Trophoblast cell (in vitro differentiated cells and primary cell): Measurements from ENCODE around the gene IRS2.

ENCODE experiments used
- DNase-seq, 2 donors: peaks; one replicate each; pipeline ENCODE4 v3.0.0-alpha.2; 2016
- H2AFZ ChIP-seq: 2 replicates; pipeline ENCODE4 v1.6.1; 2013; ENCODE audit warnings: low read length, moderate library complexity, mild to moderate bottlenecking; ENCODE audit not compliant: insufficient read depth, poor library complexity
- H2AK5ac ChIP-seq: 2 replicates; pipeline ENCODE4 v1.6.1; 2013; ENCODE audit warnings: mild to moderate bottlenecking, low read length
- H2BK120ac ChIP-seq: 2 replicates; pipeline ENCODE4 v1.6.1; 2013; ENCODE audit warnings: low read length, mild to moderate bottlenecking, moderate library complexity; ENCODE audit not compliant: insufficient read depth, poor library complexity
- H2BK12ac ChIP-seq: 2 replicates; pipeline ENCODE4 v1.6.1; 2013; ENCODE audit warnings: mild to moderate bottlenecking, low read length, moderate library complexity
- H2BK5ac ChIP-seq: 2 replicates; pipeline ENCODE4 v1.6.1; 2013; ENCODE audit warnings: low read length, low read depth, moderate library complexity, mild to moderate bottlenecking; ENCODE audit not compliant: poor library complexity
- H3K14ac ChIP-seq: 2 replicates; pipeline ENCODE4 v1.6.1; 2013; ENCODE audit warnings: mild to moderate bottlenecking, low read length
- H3K18ac ChIP-seq: 2 replicates; pipeline ENCODE4 v1.6.1; 2013; ENCODE audit warnings: mild to moderate bottlenecking, low read length
- H3K23ac ChIP-seq: 2 replicates; pipeline ENCODE4 v1.6.1; 2013; ENCODE audit warnings: low read length
- H3K27ac ChIP-seq: 2 replicates; pipeline ENCODE4 v1.5.1; 2013; ENCODE audit warnings: low read depth, mild to moderate bottlenecking, inconsistent platforms, low read length, moderate library complexity
- H3K27me3 ChIP-seq: 2 replicates; pipeline ENCODE4 v1.6.1; 2013; ENCODE audit warnings: inconsistent platforms, mild to moderate bottlenecking, low read length, moderate library complexity; ENCODE audit not compliant: insufficient read depth
- H3K36me3 ChIP-seq, 2 experiments: 1 replicate in 1 of 2; 2 replicates in 1 of 2; pipeline ENCODE4 v1.6.1; 2013; ENCODE audit warnings: low read length in 2 of 2, mild to moderate bottlenecking in 2 of 2, moderate library complexity in 1 of 2; ENCODE audit not compliant: insufficient read depth in 2 of 2, control insufficient read depth in 1 of 2
- H3K4ac ChIP-seq: 2 replicates; pipeline ENCODE4 v1.6.1; 2013; ENCODE audit warnings: low read depth, mild to moderate bottlenecking, low read length, moderate library complexity
- H3K4me1 ChIP-seq, 2 experiments: 1 replicate in 1 of 2; 2 replicates in 1 of 2; pipeline ENCODE4 v1.6.1; 2013; ENCODE audit warnings: low read length in 2 of 2, mild to moderate bottlenecking in 2 of 2, moderate library complexity in 1 of 2; ENCODE audit not compliant: insufficient read depth in 2 of 2, control insufficient read depth in 1 of 2
- H3K4me2 ChIP-seq: 2 replicates; pipeline ENCODE4 v1.6.1; 2013; ENCODE audit warnings: inconsistent platforms, mild to moderate bottlenecking, low read length, moderate library complexity
- H3K4me3 ChIP-seq: 2 replicates; pipeline ENCODE4 v1.5.1; 2013; ENCODE audit warnings: mild to moderate bottlenecking, low read depth, low read length, inconsistent platforms
- H3K79me1 ChIP-seq: one replicate; pipeline ENCODE4 v1.6.1; 2013; ENCODE audit warnings: low read length
- H3K79me2 ChIP-seq: 2 replicates; pipeline ENCODE4 v1.6.1; 2013; ENCODE audit warnings: low read length, mild to moderate bottlenecking; ENCODE audit not compliant: control insufficient read depth, insufficient read depth, poor library complexity
- H3K9ac ChIP-seq: 2 replicates; pipeline ENCODE4 v1.6.1; 2013; ENCODE audit warnings: mild to moderate bottlenecking, low read length
- H3K9me3 ChIP-seq: 2 replicates; pipeline ENCODE4 v1.6.1; 2013; ENCODE audit warnings: low read depth, mild to moderate bottlenecking, control low read depth, inconsistent platforms, low read length; ENCODE audit not compliant: insufficient read depth
- H4K12ac ChIP-seq: 2 replicates; pipeline ENCODE4 v1.6.1; 2013; ENCODE audit warnings: low read depth, mild to moderate bottlenecking, low read length, moderate library complexity
- H4K8ac ChIP-seq: 2 replicates; pipeline ENCODE4 v1.6.1; 2013; ENCODE audit warnings: low read depth, mild to moderate bottlenecking, low read length, moderate library complexity
- H4K91ac ChIP-seq: one replicate; pipeline ENCODE4 v1.6.1; 2013; ENCODE audit warnings: low read depth, mild to moderate bottlenecking, low read length, moderate library complexity
- WGBS: extraction: QIAGEN DNeasy Blood & Tissue Kit; methylation state at CpG from one replicate; pipeline ENCODE4 v1.1.7; 2013; ENCODE audit warnings: missing lambda C conversion rate; ENCODE audit not compliant: insufficient read length, insufficient coverage; ENCODE audit errors: extremely low coverage; 5-methylcytosine and 5-hydroxymethylcytosine counted together

Gene IRS2

DNA sequence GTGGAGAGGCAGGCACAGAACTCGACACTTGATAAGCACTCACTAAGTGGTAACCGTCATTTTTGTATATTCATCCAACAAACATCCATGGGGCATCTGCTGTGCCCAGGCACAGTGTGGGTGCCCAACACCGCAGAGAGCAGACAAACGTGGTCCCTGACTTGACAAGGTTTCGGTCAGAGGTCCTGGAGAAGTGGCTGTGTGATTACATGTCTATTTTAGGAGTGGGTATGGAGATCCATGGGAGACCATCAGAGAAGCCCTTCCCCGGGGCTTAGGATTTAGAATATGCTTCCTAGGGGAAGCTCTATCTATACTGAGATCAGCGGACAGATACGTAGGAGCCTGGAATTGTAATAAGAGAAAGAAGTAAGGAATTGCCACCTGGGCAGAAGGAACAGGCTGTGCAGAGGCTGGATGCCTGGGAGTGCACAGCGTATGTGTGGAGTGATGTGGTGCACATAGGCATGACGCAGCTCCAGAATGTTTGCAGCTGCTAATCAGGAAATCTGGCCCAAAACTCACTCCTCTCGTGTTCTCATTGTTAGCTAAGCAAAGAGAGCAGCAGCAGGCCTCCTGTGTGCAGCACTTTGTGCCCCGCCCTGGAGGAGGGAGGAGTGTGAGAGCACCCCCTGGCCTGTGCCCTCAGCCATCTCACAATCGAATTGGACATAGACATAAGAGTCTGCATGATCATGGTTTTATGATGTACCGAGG is 23.0 kb upstream of the IRS2 start:
- no peak overlapping the region for H3K9ac ChIP-seq
- no peak overlapping the region for H4K8ac ChIP-seq
- no peak overlapping the region for H3K4me3 ChIP-seq
- no peaks in the 10 kb centered on the region for H3K79me2 ChIP-seq
- no peak overlapping the region for H3K23ac ChIP-seq
- no peaks in the 10 kb centered on the region for H3K4me1 ChIP-seq
- no peak overlapping the region for H3K4me2 ChIP-seq
- no peak overlapping the region for H4K91ac ChIP-seq
- H4K12ac ChIP-seq: no peak overlapping the region
- no peak overlapping the region for H3K27ac ChIP-seq
- no peak overlapping the region for H2AFZ ChIP-seq
- no peak overlapping the region for H3K14ac ChIP-seq
- H2BK5ac ChIP-seq: no peak overlapping the region
- H3K79me1 ChIP-seq: no peaks in the 10 kb centered on the region
- no peak overlapping the region for H3K4ac ChIP-seq
- peak; percentile 48 to 67 for DNase-seq
- H3K18ac ChIP-seq: no peak overlapping the region
- H2AK5ac ChIP-seq: no peak overlapping the region
- no CpG with 5 or more reads among the region's 14 CpGs for WGBS
- no peaks in the 10 kb centered on the region for H3K9me3 ChIP-seq
- no peaks in the 10 kb centered on the region for H3K27me3 ChIP-seq
- H2BK120ac ChIP-seq: no peak overlapping the region
- H2BK12ac ChIP-seq: no peak overlapping the region
- H3K36me3 ChIP-seq: no peaks in the 10 kb centered on the region

DNA sequence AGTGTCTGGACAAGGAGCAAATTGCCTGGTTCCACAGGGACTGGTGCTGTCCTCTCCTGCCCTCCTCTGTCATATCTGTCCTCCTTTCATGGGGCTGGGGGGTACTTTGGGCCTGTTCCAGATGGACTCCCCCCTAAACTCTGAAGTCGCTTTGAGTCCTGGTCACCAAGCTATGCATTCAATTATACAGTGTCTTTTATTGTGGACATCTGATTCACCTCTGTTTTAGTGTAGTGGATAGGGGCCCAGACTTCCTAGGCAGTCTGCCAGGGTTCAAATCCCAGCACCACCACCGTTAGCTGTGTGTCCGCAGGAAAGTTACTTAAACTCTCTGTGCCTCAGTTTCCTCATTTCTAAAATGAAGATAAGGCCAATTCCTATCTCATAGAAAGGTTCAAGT is 21.0 kb upstream of the IRS2 start:
- no peak for DNase-seq
- no peaks in the 10 kb centered on the region for H3K27me3 ChIP-seq
- no peak overlapping the region for H4K12ac ChIP-seq
- WGBS: no CpG with 5 or more reads among the region's 3 CpGs
- no peak overlapping the region for H2AFZ ChIP-seq
- no peak overlapping the region for H4K8ac ChIP-seq
- no peak overlapping the region for H2BK5ac ChIP-seq
- no peak overlapping the region for H3K4me3 ChIP-seq
- no peaks in the 10 kb centered on the region for H3K79me1 ChIP-seq
- H3K79me2 ChIP-seq: no peaks in the 10 kb centered on the region
- H3K4me1 ChIP-seq: no peaks in the 10 kb centered on the region
- H3K9ac ChIP-seq: no peak overlapping the region
- H3K9me3 ChIP-seq: no peaks in the 10 kb centered on the region
- no peak overlapping the region for H2AK5ac ChIP-seq
- no peak overlapping the region for H2BK12ac ChIP-seq
- H4K91ac ChIP-seq: no peak overlapping the region
- H2BK120ac ChIP-seq: no peak overlapping the region
- no peak overlapping the region for H3K23ac ChIP-seq
- no peaks in the 10 kb centered on the region for H3K36me3 ChIP-seq
- H3K18ac ChIP-seq: no peak overlapping the region
- H3K27ac ChIP-seq: no peak overlapping the region
- no peak overlapping the region for H3K4ac ChIP-seq
- no peak overlapping the region for H3K14ac ChIP-seq
- H3K4me2 ChIP-seq: no peak overlapping the region

DNA sequence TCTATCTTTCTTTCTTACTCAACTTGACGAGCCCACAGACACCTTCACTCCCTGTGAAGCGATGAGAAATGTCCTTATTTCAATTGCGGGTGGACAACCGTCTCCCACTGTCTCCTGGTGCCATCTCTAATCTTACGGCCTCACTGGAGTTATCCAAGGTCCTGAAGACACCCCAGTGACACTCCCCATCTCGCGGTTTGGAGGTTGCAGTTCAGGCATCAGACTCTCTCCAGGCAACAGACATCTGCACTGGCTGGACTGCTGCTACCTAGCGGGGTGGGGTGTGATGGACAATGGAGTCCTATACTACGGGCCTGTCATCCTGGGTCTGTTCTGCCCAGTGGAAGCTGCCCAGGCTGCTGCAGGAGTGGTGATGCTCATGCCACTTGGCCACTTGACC is 18.3 kb upstream of the IRS2 start:
- Histone ChIP-seq H3K36me3 (no peaks in the 10 kb centered on the region), H3K79me2 (no peaks in the 10 kb centered on the region), H3K9me3 (no peaks in the 10 kb centered on the region), H3K79me1 (no peaks in the 10 kb centered on the region), H3K27ac (no peak overlapping the region), H3K4ac (no peak overlapping the region), H3K14ac (no peak overlapping the region), H2BK12ac (no peak overlapping the region), H2BK5ac (no peak overlapping the region), H4K91ac (no peak overlapping the region), H4K12ac (no peak overlapping the region), H3K27me3 (no peaks in the 10 kb centered on the region), H3K9ac (no peak overlapping the region), H3K4me1 (no peaks in the 10 kb centered on the region), H2BK120ac (no peak overlapping the region), H4K8ac (no peak overlapping the region), H3K18ac (no peak overlapping the region), H3K4me2 (no peak overlapping the region), H2AFZ (no peak overlapping the region), H2AK5ac (no peak overlapping the region), H3K23ac (no peak overlapping the region), H3K4me3 (no peak overlapping the region)
- DNase-seq: no peak
- WGBS: no CpG with 5 or more reads among the region's 9 CpGs

DNA sequence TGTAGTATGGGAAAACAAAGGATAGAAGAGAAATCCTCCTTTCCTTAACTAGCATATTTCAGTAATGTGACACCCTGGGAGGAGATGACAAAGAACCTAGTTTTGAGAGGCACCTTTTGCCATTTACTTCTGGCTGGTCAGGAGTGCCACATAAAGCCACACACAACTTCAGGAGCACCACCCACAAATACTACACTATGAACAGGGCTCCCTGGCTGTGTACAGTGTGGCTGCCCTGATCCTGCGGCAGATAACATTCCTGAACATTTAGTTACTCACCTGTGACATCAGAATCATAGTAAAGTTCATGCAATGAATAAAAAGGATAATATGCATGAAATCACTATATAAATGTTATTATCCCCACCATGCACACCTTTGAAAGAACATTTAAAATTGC is 17.4 kb upstream of the IRS2 start:
- no peaks in the 10 kb centered on the region for H3K79me2 ChIP-seq
- WGBS: no CpG with 5 or more reads among the region's 1 CpG
- peak in 1 of 2 donors; percentile 75 for DNase-seq

More for the DNA sequence above, 17.4 kb upstream of the IRS2 start:
- no peak overlapping the region for H3K18ac ChIP-seq
- H3K4me2 ChIP-seq: no peak overlapping the region
- H3K4me3 ChIP-seq: no peak overlapping the region
- no peaks in the 10 kb centered on the region for H3K27me3 ChIP-seq
- no peak overlapping the region for H4K12ac ChIP-seq
- H3K36me3 ChIP-seq: no peaks in the 10 kb centered on the region
- no peak overlapping the region for H2BK12ac ChIP-seq
- H2BK120ac ChIP-seq: no peak overlapping the region
- H3K79me1 ChIP-seq: no peaks in the 10 kb centered on the region
- no peak overlapping the region for H3K9ac ChIP-seq
- H3K4me1 ChIP-seq: no peaks in the 10 kb centered on the region
- no peak overlapping the region for H3K14ac ChIP-seq
- no peak overlapping the region for H3K4ac ChIP-seq
- no peak overlapping the region for H4K91ac ChIP-seq
- H2AK5ac ChIP-seq: no peak overlapping the region
- no peak overlapping the region for H4K8ac ChIP-seq
- H3K27ac ChIP-seq: no peak overlapping the region
- H2AFZ ChIP-seq: no peak overlapping the region
- H3K9me3 ChIP-seq: no peaks in the 10 kb centered on the region
- H2BK5ac ChIP-seq: no peak overlapping the region
- H3K23ac ChIP-seq: no peak overlapping the region
